HG03159 (cell line): ENCODE measurements around the gene FAM72C.
"Not testable (repeated sequence)": the region's sequence is repeated elsewhere in the genome, so short reads cannot be mapped to it uniquely, and the experiment has no call there.

Source experiments
- ATAC-seq: cut with Tn5 transposase; IDR thresholded peaks from one replicate; pipeline ENCODE4 v1.9.1; 2021; ENCODE audit warnings: mild to moderate bottlenecking, moderate library complexity; ENCODE audit not compliant: unreplicated experiment

Gene FAM72C

GRCh38 chr1:143987868-143988267 lies 16.1 kb upstream of the FAM72C start:
- ATAC-seq, result not testable (repeated sequence)

- not testable (repeated sequence) for ATAC-seq
Measured at GRCh38 chr1:143984721-143985473, 13.1 kb upstream of the FAM72C start.

- ATAC-seq, result not testable (repeated sequence)
Measured at GRCh38 chr1:143974416-143974815, 2.6 kb upstream of the FAM72C start.

GRCh38 chr1:143973876-143974414 lies 2.2 kb upstream of the FAM72C start:
- not testable (repeated sequence) for ATAC-seq

GRCh38 chr1:143972753-143973326 lies 1.1 kb upstream of the FAM72C start:
- ATAC-seq, result peak; percentile 6

GRCh38 chr1:143965860-143966259 lies 5.9 kb downstream of the FAM72C start:
- ATAC-seq, result not testable (repeated sequence)

- not testable (repeated sequence) for ATAC-seq
Measured at GRCh38 chr1:143964294-143964693, 7.5 kb downstream of the FAM72C start.

- ATAC-seq, result not testable (repeated sequence)
Measured at GRCh38 chr1:143955930-143956329, 15.9 kb downstream of the FAM72C start.

- not testable (repeated sequence) for ATAC-seq
Measured at GRCh38 chr1:143952913-143953312, 18.9 kb downstream of the FAM72C start.

GRCh38 chr1:143951485-143952391 lies 20.0 kb downstream of the FAM72C start:
- ATAC-seq, result not testable (repeated sequence)

- ATAC-seq, result not testable (repeated sequence)
Measured at GRCh38 chr1:143947749-143948148, 24.0 kb downstream of the FAM72C start.

- ATAC-seq, result not testable (repeated sequence)
Measured at GRCh38 chr1:143945253-143945652, 26.5 kb downstream of the FAM72C start.

GRCh38 chr1:143944576-143945240 lies 27.1 kb downstream of the FAM72C start:
- not testable (repeated sequence) for ATAC-seq

- ATAC-seq, result not testable (repeated sequence)
Measured at GRCh38 chr1:143943319-143943978, 28.3 kb downstream of the FAM72C start.

GRCh38 chr1:143942238-143942860 lies 29.4 kb downstream of the FAM72C start:
- ATAC-seq, result not testable (repeated sequence)

- ATAC-seq, result not testable (repeated sequence)
Measured at GRCh38 chr1:143939666-143940065, 32.1 kb downstream of the FAM72C start.

- ATAC-seq, result not testable (repeated sequence)
Measured at GRCh38 chr1:143938922-143939321, 32.9 kb downstream of the FAM72C start.

GRCh38 chr1:143936457-143937115 lies 35.2 kb downstream of the FAM72C start:
- ATAC-seq, result not testable (repeated sequence)

- ATAC-seq, result not testable (repeated sequence)
Measured at GRCh38 chr1:143919127-143919526, 52.7 kb downstream of the FAM72C start.
